SK-N-SH (cell line): ENCODE measurements around the gene KLHL8. TPM values are rescaled to one million over a fixed set of nuclear protein-coding genes. Genes with fewer than 3 reads are reported as not detected.

Source experiments
- CTCF ChIA-PET: fragments of 300-600, 350-600 bp; formaldehyde crosslinking; extraction: SDS; loops from one replicate; lab custom pipeline; 2021; lab: Yijun Ruan, JAX
- POLR2A ChIA-PET: fragments of 350-600 bp; sonication (Branson Sonifier 250); formaldehyde crosslinking; extraction: SDS; loops from one replicate; lab custom pipeline; 2020; ENCODE audit warnings: antibody characterized with exemption, inconsistent platforms; lab: Yijun Ruan, JAX
- DNase-seq: peaks from one replicate; pipeline ENCODE4 v3.0.0; 2012
- H2AFZ ChIP-seq: fragments of 200-600 bp; sonication (generic); 2 replicates; pipeline ENCODE4 v1.8.1; 2016; ENCODE audit warnings: antibody characterized with exemption, mild to moderate bottlenecking, low read depth
- H3F3A ChIP-seq: fragments of 200-600 bp; sonication (generic); replicated peaks from 2 replicates; pipeline ENCODE3; 2016; ENCODE audit warnings: antibody characterized with exemption, mild to moderate bottlenecking; ENCODE audit not compliant: insufficient read depth
- H3K27ac ChIP-seq, 2 experiments: fragments of 200-500 bp in 1 of 2; fragments of 200-600 bp in 1 of 2; sonication (Bioruptor generic) in 1 of 2; sonication (generic), shearing (Covaris generic) in 1 of 2; 2 replicates each; pipeline versions ENCODE4 v1.5.1 to v1.6.1; 2014 to 2016; ENCODE audit warnings: low read depth in 2 of 2, inconsistent platforms in 1 of 2, low read length in 1 of 2, mild to moderate bottlenecking in 1 of 2, mixed read lengths in 1 of 2
- H3K27me3 ChIP-seq: fragments of 200-600 bp; sonication (generic), shearing (Covaris generic); 2 replicates; pipeline ENCODE4 v1.6.1; 2016; ENCODE audit warnings: mixed run types; ENCODE audit not compliant: insufficient read depth
- H3K36me3 ChIP-seq, 2 experiments: fragments of 200-500 bp in 1 of 2; fragments of 200-600 bp in 1 of 2; sonication (Bioruptor generic) in 1 of 2; sonication (generic) in 1 of 2; replicated peaks in 1 of 2; 2 replicates each; pipeline versions ENCODE3 to v1.5.1; 2014 to 2016; ENCODE audit warnings: low read length in 1 of 2, mild to moderate bottlenecking in 1 of 2; ENCODE audit not compliant: insufficient read depth in 2 of 2, control insufficient read depth in 1 of 2
- H3K4me1 ChIP-seq, 2 experiments: fragments of 200-500 bp in 1 of 2; fragments of 200-600 bp in 1 of 2; sonication (Bioruptor generic) in 1 of 2; sonication (generic), shearing (Covaris generic) in 1 of 2; 2 replicates each; pipeline versions ENCODE4 v1.5.1 to v1.6.1; 2014 to 2016; ENCODE audit warnings: low read depth in 1 of 2, low read length in 1 of 2, mixed run types in 1 of 2; ENCODE audit not compliant: insufficient read depth in 2 of 2, control insufficient read depth in 1 of 2
- H3K4me2 ChIP-seq: fragments of 200-600 bp; sonication (generic), shearing (Covaris generic); 2 replicates; pipeline ENCODE4 v1.6.1; 2017; ENCODE audit warnings: mixed run types
- H3K4me3 ChIP-seq, 2 experiments: fragments of 200-500 bp in 1 of 2; fragments of 200-600 bp in 1 of 2; sonication (Bioruptor generic) in 1 of 2; sonication (generic), shearing (Covaris generic) in 1 of 2; 2 replicates each; pipeline versions ENCODE4 v1.5.1 to v1.8.1; 2014 to 2016; ENCODE audit warnings: low read depth in 2 of 2, inconsistent platforms in 1 of 2, low read length in 1 of 2, mild to moderate bottlenecking in 1 of 2, mixed read lengths in 1 of 2, moderate library complexity in 1 of 2
- H3K79me2 ChIP-seq: fragments of 200-600 bp; sonication (generic); 2 replicates; pipeline ENCODE4 v1.8.1; 2017; ENCODE audit warnings: mild to moderate bottlenecking; ENCODE audit not compliant: insufficient read depth
- H3K9ac ChIP-seq: fragments of 200-600 bp; sonication (generic); 2 replicates; pipeline ENCODE4 v1.6.1; 2017; ENCODE audit warnings: mixed run types
- H3K9me2 ChIP-seq: fragments of 200-600 bp; sonication (generic); 2 replicates; pipeline ENCODE4 v1.6.1; 2017; ENCODE audit warnings: mixed run types
- H3K9me3 ChIP-seq: fragments of 200-600 bp; sonication (generic); 2 replicates; pipeline ENCODE4 v1.6.1; 2017; ENCODE audit warnings: mixed run types, mild to moderate bottlenecking, moderate library complexity
- H4K20me1 ChIP-seq: fragments of 200-600 bp; sonication (generic); 2 replicates; pipeline ENCODE4 v1.6.1; 2017; ENCODE audit warnings: mild to moderate bottlenecking, mixed run types; ENCODE audit not compliant: insufficient read depth
- CTCF ChIP-seq: fragments of 200-600 bp; sonication (generic); IDR thresholded peaks from 2 replicates; pipeline ENCODE4 v1.6.1; 2017; ENCODE audit warnings: antibody characterized with exemption, mild to moderate bottlenecking, moderate library complexity
- EP300 ChIP-seq, 2 experiments: IDR thresholded peaks; 2 replicates each; pipeline versions ENCODE4 v1.4.0 to v1.6.1; 2012; ENCODE audit warnings: borderline replicate concordance in 1 of 2, low read depth in 1 of 2, low read length in 1 of 2
- EZH2phosphoT487 ChIP-seq: fragments of 200-600 bp; sonication (generic); IDR thresholded peaks from 2 replicates; pipeline ENCODE4 v1.6.1; 2017; ENCODE audit warnings: low read depth, mixed run types, mild to moderate bottlenecking, antibody characterized with exemption, moderate library complexity, borderline replicate concordance
- FOXJ3 ChIP-seq: sonication (generic); formaldehyde crosslinking; IDR thresholded peaks from 2 replicates; pipeline ENCODE4 v1.5.1; 2020; ENCODE audit warnings: mild to moderate bottlenecking, missing genetic modification reagents
- FOXM1 ChIP-seq: IDR thresholded peaks from 2 replicates; pipeline ENCODE4 v1.4.0; 2012; ENCODE audit warnings: low read depth, mild to moderate bottlenecking
- GABPA ChIP-seq: IDR thresholded peaks from 2 replicates; pipeline ENCODE4 v1.4.0; 2012; ENCODE audit warnings: low read depth, mild to moderate bottlenecking
- GATA2 ChIP-seq: sonication (generic); formaldehyde crosslinking; IDR thresholded peaks from 2 replicates; pipeline ENCODE4 v1.5.0; 2020; ENCODE audit warnings: mild to moderate bottlenecking, missing genetic modification reagents
- IRF3 ChIP-seq: fragments of 150-350 bp; IDR thresholded peaks from 2 replicates; pipeline ENCODE4 v1.6.1; 2016; ENCODE audit warnings: mild to moderate bottlenecking, low read depth, low read length
- MAX ChIP-seq: IDR thresholded peaks from 2 replicates; pipeline ENCODE4 v1.4.0; 2012; ENCODE audit warnings: low read depth
- MXI1 ChIP-seq: IDR thresholded peaks from 2 replicates; pipeline ENCODE4 v1.6.1; 2012; ENCODE audit warnings: mild to moderate bottlenecking, low read depth, low read length, improper control_type of control experiment
- NRF1 ChIP-seq: IDR thresholded peaks from 2 replicates; pipeline ENCODE4 v1.6.1; 2012; ENCODE audit warnings: low read depth, mild to moderate bottlenecking, low read length
- RCOR1 ChIP-seq: fragments of 150-350 bp; IDR thresholded peaks from 2 replicates; pipeline ENCODE4 v1.6.1; 2017; ENCODE audit warnings: antibody characterized with exemption, low read length
- REST ChIP-seq: IDR thresholded peaks from 2 replicates; pipeline ENCODE4 v1.6.1; 2012; ENCODE audit warnings: mild to moderate bottlenecking, low read depth, low read length, moderate library complexity
- RFX5 ChIP-seq: IDR thresholded peaks from 2 replicates; pipeline ENCODE4 v1.6.1; 2012; ENCODE audit warnings: mild to moderate bottlenecking, improper control_type of control experiment, low read length
- RXRA ChIP-seq: IDR thresholded peaks from 2 replicates; pipeline ENCODE4 v1.4.0; 2012; ENCODE audit warnings: low read depth, mild to moderate bottlenecking, borderline replicate concordance
- SMC3 ChIP-seq: IDR thresholded peaks from 2 replicates; pipeline ENCODE4 v1.6.1; 2012; ENCODE audit warnings: low read depth, low read length, improper control_type of control experiment
- TEAD4 ChIP-seq: IDR thresholded peaks from 2 replicates; pipeline ENCODE4 v1.4.0; 2012; ENCODE audit warnings: mild to moderate bottlenecking, borderline replicate concordance; ENCODE audit not compliant: insufficient read depth
- USF1 ChIP-seq: IDR thresholded peaks from 2 replicates; pipeline ENCODE4 v1.4.0; 2012; ENCODE audit warnings: low read depth, borderline replicate concordance
- YY1 ChIP-seq: IDR thresholded peaks from 2 replicates; pipeline ENCODE4 v1.4.0; 2012; ENCODE audit warnings: low read depth, mild to moderate bottlenecking
- ZBTB33 ChIP-seq: IDR thresholded peaks from 2 replicates; pipeline ENCODE4 v1.4.0; 2012; ENCODE audit warnings: low read depth, borderline replicate concordance
- WGBS: methylation state at CpG from one replicate; pipeline ENCODE4 v1.1.6; 2017; ENCODE audit warnings: low lambda C conversion rate; 5-methylcytosine and 5-hydroxymethylcytosine counted together
- polyA plus RNA-seq, 3 experiments: library from polyadenylated mRNA; depleted of rRNA; stranded (reverse); fragments of >200 nt; gene quantifications; 2 replicates each; pipeline ENCODE4 v1.2.3, GENCODE V29; 2012

KLHL8 gene
- polyA plus RNA-seq, 1 of the 3 experiments (the other 2 are of a cell fraction) = 2.4 TPM

- no peak for DNase-seq
- H4K20me1 ChIP-seq = no peaks in the 10 kb centered on the region
- WGBS = 96% methylated on average over 4 of the region's 4 CpGs
- no peaks in the 10 kb centered on the region for H3K9me3 ChIP-seq
- TF ChIP-seq CTCF = no peak
- TF ChIP-seq RXRA = no peak
- no peak for TF ChIP-seq EP300 (IDR thresholded peaks at IDR 0.05; ENCODE audit: borderline replicate concordance in 1 of 2, low read depth in 1 of 2, low read length in 1 of 2)
- no peak for TF ChIP-seq TEAD4
- no peak for TF ChIP-seq FOXJ3 (CRISPR knock-in tag)
- TF ChIP-seq GABPA = no peak
- no peak for TF ChIP-seq NRF1
- no peak for TF ChIP-seq USF1
- TF ChIP-seq MXI1 = no peak
- TF ChIP-seq REST = no peak
- no peak for TF ChIP-seq RCOR1
- no peak for TF ChIP-seq EZH2phosphoT487
- TF ChIP-seq SMC3 = no peak
- TF ChIP-seq GATA2 = no peak
- TF ChIP-seq ZBTB33 = no peak
- TF ChIP-seq YY1 = no peak
- no peak for TF ChIP-seq FOXM1
- TF ChIP-seq IRF3 = no peak
- TF ChIP-seq MAX = no peak
- no peak for TF ChIP-seq RFX5
- ChIA-PET POLR2A (no interaction called here), CTCF (interaction anchor here (2.8 kb wide), 1 partner anchor 26 kb away, joined by 5 read pairs; no protein-coding TSS in a partner anchor)
- H3K27ac ChIP-seq = no peak overlapping the region
- H3K4me1 ChIP-seq = peaks cover 0 to 3% of the 10 kb centered on the region in 2 experiments; a peak in 1 of 4 replicates
- no peak overlapping the region for H3K4me2 ChIP-seq
- H2AFZ ChIP-seq = no peak overlapping the region
- H3K9me2 ChIP-seq = no peaks in the 10 kb centered on the region
- H3K27me3 ChIP-seq = no peaks in the 10 kb centered on the region
- no peak overlapping the region for H3K9ac ChIP-seq
- H3K36me3 ChIP-seq = peaks cover 17 to 20% of the 10 kb centered on the region in 2 experiments
- H3F3A ChIP-seq = no peaks in the 10 kb centered on the region
- no peaks in the 10 kb centered on the region for H3K79me2 ChIP-seq
- no peak overlapping the region for H3K4me3 ChIP-seq
Observed at GRCh38 chr4:87120010-87120409, 100.4 kb downstream of the KLHL8 start.
